NCI-H1694 (cell line): ENCODE measurements around the gene ERICH3.
A peak's percentile ranks its signal among the peaks of the same experiment; 100 is the strongest.

ENCODE experiments used
- DNase-seq: peaks from one replicate; lab custom pipeline; 2025; lab: John Stamatoyannopoulos, UW

Gene ERICH3

GRCh38 chr1:74591949-74592348, 81.6 kb downstream of the ERICH3 start:
- no peak for DNase-seq

DNA sequence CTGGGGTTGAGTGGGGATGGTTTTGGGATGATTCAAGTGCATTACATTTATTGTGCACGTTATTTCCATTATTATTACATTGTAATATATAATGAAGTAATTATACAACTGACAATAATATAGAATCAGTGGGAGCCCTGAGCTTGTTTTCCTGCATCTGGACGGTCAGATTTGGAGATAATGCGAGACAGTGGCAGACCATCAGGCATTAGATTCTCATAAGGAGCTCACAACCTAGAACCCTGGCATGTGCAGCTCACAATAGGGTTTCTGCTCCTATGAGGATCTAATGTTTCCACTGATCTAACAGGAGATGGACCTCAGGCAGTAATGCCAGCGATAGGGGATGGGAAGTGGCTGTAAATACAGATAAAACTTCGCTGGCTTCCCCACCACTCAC, 83.3 kb downstream of the ERICH3 start:
- DNase-seq, result no peak

DNA sequence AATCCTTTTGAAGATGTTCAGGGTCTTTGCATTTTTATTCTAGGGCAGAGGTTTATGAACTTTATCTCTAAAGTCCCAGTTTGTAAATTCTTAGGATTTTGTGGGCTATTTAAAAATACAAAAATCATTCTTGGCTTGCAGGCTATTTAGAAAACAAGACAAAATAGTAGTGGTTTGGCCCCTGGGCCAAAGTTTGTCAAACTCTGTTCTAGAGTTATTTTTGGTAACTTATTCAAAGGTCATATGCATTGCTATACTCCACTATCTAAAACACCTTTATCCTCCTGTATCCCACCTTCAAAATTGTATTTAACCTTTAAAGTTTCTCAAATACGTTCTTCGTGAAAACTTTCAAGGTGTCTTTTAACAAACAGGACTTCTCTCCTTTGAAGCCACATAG, 85.7 kb downstream of the ERICH3 start:
- DNase-seq, result no peak

DNA sequence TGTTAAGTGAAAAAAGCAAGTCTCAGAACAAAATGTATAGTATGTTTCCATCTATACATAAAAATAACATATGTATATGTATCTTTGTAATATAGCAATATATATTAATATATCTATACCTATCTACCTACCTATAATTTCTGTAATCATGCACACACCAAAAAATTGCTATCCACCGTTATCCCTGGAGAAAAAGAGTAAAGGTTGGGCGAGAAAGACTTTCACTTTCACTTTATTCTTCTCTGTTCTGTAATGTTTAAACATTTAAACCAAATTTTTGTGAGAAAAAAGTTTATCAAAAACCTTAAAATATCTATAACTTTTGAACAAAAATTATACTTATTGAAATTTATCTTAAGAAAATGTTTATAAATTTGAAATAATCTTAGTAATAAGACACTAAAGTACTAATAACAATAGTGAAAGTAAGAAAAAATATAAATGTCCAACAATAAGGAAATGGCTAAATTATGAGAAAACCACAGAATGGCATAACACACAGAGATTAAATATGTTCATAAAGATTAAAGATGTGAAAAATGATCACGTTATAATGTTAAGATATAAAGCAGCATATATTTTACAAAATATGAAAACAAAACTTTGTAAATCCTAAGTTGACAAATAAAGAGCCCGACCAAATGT, 87.2 kb downstream of the ERICH3 start:
- DNase-seq, result no peak

DNA sequence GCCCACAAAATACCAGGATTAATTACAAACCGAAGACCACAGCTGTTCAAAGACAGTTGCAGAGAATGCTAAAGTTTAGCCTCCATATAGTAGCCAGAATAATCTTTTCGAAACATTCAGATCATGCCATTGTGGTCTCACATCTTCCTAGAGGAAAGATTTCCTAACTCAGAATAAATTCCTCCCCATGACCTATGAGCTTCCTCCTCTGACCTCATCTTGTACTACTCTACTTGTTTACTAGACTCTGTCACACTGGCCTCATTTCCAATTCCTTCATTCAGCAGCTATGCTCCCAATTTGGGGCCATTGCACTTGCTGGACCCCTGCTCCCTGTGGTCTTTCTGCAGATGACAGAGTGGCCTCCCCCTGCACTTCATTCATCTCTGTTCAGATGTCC, 89.4 kb downstream of the ERICH3 start:
- DNase-seq, result no peak

DNA sequence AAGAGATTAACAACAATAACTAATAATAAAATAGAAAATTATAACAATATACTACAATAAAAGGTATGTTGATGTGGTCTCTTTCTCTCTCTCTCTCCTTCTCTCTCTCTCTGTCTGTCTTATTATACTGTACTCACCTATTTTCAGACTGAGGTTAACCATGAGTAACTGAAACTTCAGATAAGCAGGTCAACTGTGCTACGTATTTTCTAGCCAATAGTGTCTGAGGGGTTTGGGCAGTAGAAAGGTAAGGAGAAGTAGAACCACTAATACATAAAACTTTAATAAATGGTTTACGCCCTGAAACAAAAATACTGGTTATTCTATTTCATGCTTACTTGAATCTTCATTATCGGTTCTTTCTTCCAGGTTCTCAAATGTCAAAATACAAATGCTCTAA, 90.2 kb downstream of the ERICH3 start:
- DNase-seq, result no peak

- DNase-seq, result no peak
These were observed 94.2 kb downstream of the ERICH3 start for GRCh38 chr1:74579425-74579824.

DNA sequence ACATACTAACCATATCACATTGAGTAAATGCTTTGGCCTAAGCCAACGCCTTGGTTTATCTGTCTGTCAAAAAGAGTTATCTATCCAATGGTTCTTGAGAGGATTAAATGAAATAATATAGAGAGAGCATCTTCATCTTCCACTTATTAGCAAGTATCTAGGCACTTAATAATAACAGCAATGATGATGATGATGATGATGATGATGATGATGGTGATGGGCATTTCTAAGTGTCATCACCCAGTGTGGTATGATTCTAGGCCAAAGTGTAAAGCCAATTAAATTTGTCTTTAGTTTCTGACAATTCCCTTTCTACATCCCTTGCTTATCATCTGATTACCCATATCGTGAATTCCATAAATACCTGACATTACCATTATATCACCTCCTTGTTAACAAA, 95.5 kb downstream of the ERICH3 start:
- DNase-seq, result no peak

GRCh38 chr1:74571891-74572290, 101.7 kb downstream of the ERICH3 start:
- DNase-seq, result no peak

GRCh38 chr1:74571493-74571800, 102.1 kb downstream of the ERICH3 start:
- DNase-seq, result no peak

GRCh38 chr1:74570797-74571492, 102.6 kb downstream of the ERICH3 start:
- DNase-seq, result peak; percentile 88

DNA sequence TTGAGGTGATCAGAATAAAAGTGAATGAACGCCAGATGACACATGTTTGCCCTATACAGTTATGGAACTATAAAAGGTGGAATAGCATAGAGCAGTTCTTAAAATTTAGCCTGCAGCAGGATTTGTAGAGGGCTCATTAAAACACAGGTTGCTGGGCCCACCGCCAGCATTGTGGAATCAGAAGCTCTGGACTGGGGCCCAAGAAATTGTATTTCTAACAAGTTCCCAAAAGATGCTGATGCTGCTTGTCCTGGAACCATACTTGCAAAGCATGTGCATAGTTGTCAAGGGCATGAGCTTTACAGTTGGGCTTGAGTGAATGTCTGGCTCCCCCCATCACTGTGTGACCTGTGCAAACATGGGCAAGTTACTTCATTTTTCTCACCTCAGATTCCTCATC, 123.7 kb downstream of the ERICH3 start:
- no peak for DNase-seq

DNA sequence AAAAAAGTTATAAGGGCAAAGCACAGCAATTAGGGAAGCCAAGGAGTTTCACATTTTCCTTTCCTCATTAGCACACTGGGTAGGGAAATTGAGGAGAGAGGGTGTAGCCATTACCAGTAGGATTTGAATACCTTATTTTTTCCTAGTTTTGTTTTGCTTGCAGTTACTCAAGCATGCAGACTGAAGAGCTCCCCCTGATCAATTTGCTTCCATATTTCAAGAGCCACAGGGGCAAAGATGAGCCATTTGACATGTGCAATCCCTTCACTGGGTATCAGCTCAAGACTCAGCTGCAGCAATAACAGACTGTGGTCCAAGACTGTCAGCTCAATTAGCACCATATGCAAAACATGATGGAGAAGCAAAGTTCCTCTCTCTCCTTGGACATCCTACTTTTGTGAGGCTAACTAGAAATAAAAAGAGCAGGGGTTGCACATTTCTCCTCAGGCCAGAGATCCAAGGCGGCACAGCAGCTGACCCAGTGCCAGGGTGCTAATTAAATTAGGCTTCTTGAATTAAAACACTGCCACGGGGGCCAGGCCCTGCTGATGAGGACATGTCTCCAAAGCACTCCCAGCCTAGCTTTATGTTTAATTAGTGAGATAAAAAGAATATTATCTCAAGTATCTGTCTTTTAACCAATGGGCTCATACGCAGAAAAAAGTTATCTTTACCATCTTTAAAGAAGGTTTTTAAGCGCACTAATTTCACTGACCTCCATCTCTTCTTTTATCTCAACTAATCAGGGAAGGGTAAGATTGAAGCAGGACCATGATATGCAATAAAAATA, 124.4 kb downstream of the ERICH3 start:
- DNase-seq, result no peak

DNA sequence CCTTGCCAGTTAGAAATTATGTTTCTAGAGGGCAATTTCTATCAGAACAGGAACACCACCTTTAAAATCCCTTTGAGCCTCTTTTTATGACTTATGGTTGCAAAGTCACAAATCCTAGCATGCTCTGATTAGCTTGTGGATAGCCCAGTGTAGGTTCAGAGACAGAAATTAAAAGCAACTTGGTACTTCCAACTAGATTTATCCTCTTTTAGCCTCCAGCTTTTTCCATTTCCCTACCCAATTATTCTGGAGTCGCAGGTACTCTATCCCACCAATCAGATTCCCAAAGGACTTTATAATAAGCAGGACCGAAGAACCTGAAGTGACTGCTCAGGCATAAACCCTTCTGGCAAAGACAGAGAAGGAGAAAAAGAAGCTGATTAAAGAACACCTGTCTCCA, 127.8 kb downstream of the ERICH3 start:
- DNase-seq, result no peak

- no peak for DNase-seq
These were observed 139.4 kb downstream of the ERICH3 start for GRCh38 chr1:74534241-74534640.

DNA sequence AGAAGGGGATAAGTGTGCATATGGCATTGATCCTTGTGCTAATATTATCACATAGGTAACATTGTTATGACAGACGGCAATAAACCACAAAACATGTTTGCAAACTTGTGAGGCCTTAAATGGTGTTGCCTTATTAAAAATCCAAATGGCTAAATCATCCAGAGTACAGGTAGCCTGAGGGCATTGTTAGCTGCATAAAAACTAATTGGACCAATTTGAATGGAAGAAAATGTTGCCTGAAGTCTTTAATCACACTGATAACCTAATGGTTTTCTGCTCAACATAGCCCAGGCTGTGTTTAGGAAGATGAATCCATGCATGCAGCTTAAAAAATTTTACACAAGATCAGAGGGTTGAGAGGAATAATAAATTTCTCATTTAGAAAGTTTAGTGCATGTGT, 141.8 kb downstream of the ERICH3 start:
- DNase-seq, result no peak

DNA sequence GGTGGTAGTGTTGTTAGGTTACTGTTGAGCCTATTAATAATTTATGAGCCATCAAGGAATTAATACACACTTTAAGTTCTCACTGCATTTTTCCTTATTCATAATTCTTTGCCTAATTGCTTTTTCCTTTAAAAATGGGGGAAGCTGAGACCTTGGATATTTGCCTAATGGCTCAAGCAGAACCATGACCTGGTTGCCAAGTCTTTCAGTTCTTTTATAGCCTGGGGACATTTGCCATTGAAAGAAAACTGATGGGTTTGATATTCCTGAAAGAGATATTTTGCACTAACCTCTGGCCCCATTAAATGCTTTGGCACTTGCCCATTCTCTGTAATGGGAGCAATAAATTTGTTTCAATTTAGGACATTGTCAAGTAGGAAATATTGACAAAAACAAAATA, 142.7 kb downstream of the ERICH3 start:
- DNase-seq, result no peak

- no peak for DNase-seq
These were observed 145.5 kb downstream of the ERICH3 start for GRCh38 chr1:74528123-74528522.

DNA sequence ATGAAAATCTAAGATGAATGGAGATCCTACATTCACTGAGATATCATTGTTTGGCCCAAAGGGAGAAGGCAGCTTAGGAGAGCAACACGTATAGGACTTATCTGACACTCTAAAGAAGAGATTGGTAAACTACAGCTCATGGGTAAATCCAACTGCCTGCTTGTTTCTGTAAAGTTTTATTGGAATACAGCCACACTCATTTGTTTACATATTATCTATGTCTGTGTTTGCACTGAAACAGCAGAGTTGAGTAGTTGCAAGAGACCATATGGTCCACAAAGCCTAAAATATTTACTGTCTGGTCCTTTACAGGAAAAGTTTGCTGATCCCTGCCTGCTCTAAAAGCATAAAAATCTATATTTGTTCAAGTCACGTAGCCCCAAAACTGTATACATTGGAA, 146.9 kb downstream of the ERICH3 start:
- DNase-seq, result peak; percentile 30

DNA sequence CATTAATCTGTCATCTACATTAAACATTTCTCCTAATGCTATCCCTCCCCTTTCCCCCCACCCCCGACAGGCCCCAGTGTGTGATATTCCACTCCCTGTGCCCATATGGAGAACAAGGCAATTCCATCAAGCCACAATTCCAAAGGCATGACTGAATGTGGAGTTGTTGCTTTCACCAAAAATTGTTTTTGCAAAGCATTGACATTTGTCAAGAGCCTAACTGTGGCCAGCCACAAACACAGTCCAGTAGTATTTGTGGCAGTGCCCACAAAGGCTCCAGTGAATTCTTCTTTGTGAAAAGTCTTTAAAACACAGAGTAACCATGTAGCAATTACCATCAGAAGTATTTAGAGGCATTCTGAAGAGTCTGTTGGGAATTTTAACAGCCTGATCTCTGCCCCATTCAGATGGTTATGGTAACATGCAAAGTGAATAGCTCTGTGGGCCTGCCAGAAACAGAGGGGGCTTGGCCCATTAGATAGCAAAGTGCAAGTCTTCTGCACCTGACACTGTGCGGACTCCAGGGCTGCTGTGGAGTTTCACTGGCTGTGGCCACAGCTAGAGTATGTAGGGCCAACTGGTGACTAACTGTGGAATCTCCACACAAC, 149.6 kb downstream of the ERICH3 start:
- no peak for DNase-seq

GRCh38 chr1:74522148-74522547, 151.4 kb downstream of the ERICH3 start:
- DNase-seq, result no peak
